H1 (cell line): ENCODE measurements around the gene PROP1.

Experiments
- EZH2 ChIP-seq: fragments of 200-600 bp; sonication (generic); IDR thresholded peaks from 2 replicates; pipeline ENCODE4 v1.7.1; 2012; ENCODE audit warnings: low read depth, mild to moderate bottlenecking, moderate library complexity, low read length, inconsistent platforms; ENCODE audit not compliant: severe bottlenecking
- FOSL1 ChIP-seq: IDR thresholded peaks from 2 replicates; pipeline ENCODE4 v1.6.1; 2011; ENCODE audit warnings: mild to moderate bottlenecking, low read depth, low read length, moderate library complexity; ENCODE audit not compliant: insufficient read depth
- POLR2A ChIP-seq, 2 experiments: IDR thresholded peaks; 1 replicate in 1 of 2; 2 replicates in 1 of 2; pipeline ENCODE4 v1.6.1; 2011; ENCODE audit warnings: low read depth in 2 of 2, low read length in 2 of 2, mild to moderate bottlenecking in 2 of 2; ENCODE audit errors: control extremely low read depth in 1 of 2
- SP2 ChIP-seq: IDR thresholded peaks from 2 replicates; pipeline ENCODE4 v1.6.1; 2012; ENCODE audit warnings: mild to moderate bottlenecking, low read length, inconsistent platforms
- SUZ12 ChIP-seq: fragments of 200-600 bp; sonication (generic); IDR thresholded peaks from 2 replicates; pipeline ENCODE4 v1.6.1; 2012; ENCODE audit warnings: mild to moderate bottlenecking, inconsistent platforms, low read length, moderate library complexity, mixed read lengths
- TBP ChIP-seq: IDR thresholded peaks from 2 replicates; pipeline ENCODE4 v1.6.1; 2011; ENCODE audit warnings: low read depth, low read length, improper control_type of control experiment
- YY1 ChIP-seq: IDR thresholded peaks from 2 replicates; pipeline ENCODE4 v1.6.1; 2011; ENCODE audit warnings: low read depth, mild to moderate bottlenecking, low read length
- TF ChIP-seq, protein P1 (sequence below), 3 experiments: IDR thresholded peaks; 1 replicate in 2 of 3; 2 replicates in 1 of 3; pipeline versions ENCODE4 v1.5.1 to v1.6.1; 2011; ENCODE audit warnings: low read length in 3 of 3, mild to moderate bottlenecking in 3 of 3, inconsistent platforms in 2 of 3, low read depth in 1 of 3, moderate library complexity in 1 of 3; ENCODE audit not compliant: insufficient read depth in 1 of 3; ENCODE audit errors: control extremely low read depth in 1 of 3
- TF ChIP-seq, protein P2 (sequence below): IDR thresholded peaks from 2 replicates; pipeline ENCODE4 v1.6.1; 2011; ENCODE audit warnings: low read depth, mild to moderate bottlenecking, low read length; ENCODE audit not compliant: insufficient read depth

- TF ChIP-seq POLR2A (IDR thresholded peaks at IDR 0.05; ENCODE audit: control extremely low read depth in 1 of 2, low read depth in 2 of 2, low read length in 2 of 2) (no peak), EZH2 (no peak), TBP (no peak), YY1 (no peak), SUZ12 (no peak), SP2 (no peak), FOSL1 (no peak)
- TF ChIP-seq, protein P1, sequence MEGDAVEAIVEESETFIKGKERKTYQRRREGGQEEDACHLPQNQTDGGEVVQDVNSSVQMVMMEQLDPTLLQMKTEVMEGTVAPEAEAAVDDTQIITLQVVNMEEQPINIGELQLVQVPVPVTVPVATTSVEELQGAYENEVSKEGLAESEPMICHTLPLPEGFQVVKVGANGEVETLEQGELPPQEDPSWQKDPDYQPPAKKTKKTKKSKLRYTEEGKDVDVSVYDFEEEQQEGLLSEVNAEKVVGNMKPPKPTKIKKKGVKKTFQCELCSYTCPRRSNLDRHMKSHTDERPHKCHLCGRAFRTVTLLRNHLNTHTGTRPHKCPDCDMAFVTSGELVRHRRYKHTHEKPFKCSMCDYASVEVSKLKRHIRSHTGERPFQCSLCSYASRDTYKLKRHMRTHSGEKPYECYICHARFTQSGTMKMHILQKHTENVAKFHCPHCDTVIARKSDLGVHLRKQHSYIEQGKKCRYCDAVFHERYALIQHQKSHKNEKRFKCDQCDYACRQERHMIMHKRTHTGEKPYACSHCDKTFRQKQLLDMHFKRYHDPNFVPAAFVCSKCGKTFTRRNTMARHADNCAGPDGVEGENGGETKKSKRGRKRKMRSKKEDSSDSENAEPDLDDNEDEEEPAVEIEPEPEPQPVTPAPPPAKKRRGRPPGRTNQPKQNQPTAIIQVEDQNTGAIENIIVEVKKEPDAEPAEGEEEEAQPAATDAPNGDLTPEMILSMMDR (IDR thresholded peaks at IDR 0.05; ENCODE audit: control extremely low read depth in 1 of 3, insufficient read depth in 1 of 3, low read depth in 1 of 3, low read length in 3 of 3): no peak
- TF ChIP-seq, protein P2, sequence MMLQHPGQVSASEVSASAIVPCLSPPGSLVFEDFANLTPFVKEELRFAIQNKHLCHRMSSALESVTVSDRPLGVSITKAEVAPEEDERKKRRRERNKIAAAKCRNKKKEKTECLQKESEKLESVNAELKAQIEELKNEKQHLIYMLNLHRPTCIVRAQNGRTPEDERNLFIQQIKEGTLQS: no peak
Measured at GRCh38 chr5:177972613-177973012, 23.4 kb downstream of the PROP1 start.
